Measurements from ENCODE around the gene ADPRH. TPM values are rescaled to one million over a fixed set of nuclear protein-coding genes. Genes with fewer than 3 reads are reported as not detected.

ADPRH gene
- total and polyA plus RNA-seq, 7 donors = 1.2 to 11.6 (median 7.2) TPM

GRCh38 chr3:119637679-119638477 is 58.6 kb downstream of the ADPRH start:
- intact Hi-C loops (cut with DNase I) = loop anchor here (5.0 kb wide), 1 partner anchor 39 kb away; the partner anchor contains the start of gene COX17
- TF ChIP-seq EP300 (IDR thresholded peaks at IDR 0.05) = no peak
- TF ChIP-seq POLR2AphosphoS5 (IDR thresholded peaks at IDR 0.05) = peak in 3 of 4 donors; percentile 3 to 38 (median 37)
- no peak for TF ChIP-seq POLR2A (IDR thresholded peaks at IDR 0.05)
- no peak for TF ChIP-seq CTCF (IDR thresholded peaks at IDR 0.05)
- Histone ChIP-seq H3K4me1 (peaks cover 0 to 30% (median 25%) of the 10 kb centered on the region in 4 donors), H3K27ac (peak overlapping the region; percentile 56 to 77 (median 74)), H3K4me3 (no peak overlapping the region), H3K27me3 (no peaks in the 10 kb centered on the region), H3K9me3 (no peaks in the 10 kb centered on the region), H3K36me3 (peaks cover 0 to 43% (median 16%) of the 10 kb centered on the region in 4 donors)
- 60 to 80% methylated on average over 3 of the region's 3 CpGs for WGBS, 2 donors
- no peak for DNase-seq

Other genes starting within 250 kb of the ADPRH start
- 10 to 100 TPM; 14.8 to 48.5 (median 20.1) TPM for gene TMEM39A, start 115.9 kb upstream of the ADPRH start, total RNA-seq
- 1 to 10 TPM; 1.4 to 9.4 (median 6.0) TPM for gene TMEM39A, start 115.9 kb upstream of the ADPRH start, polyA plus RNA-seq
- gene POGLUT1, start 110.5 kb upstream of the ADPRH start, total RNA-seq = 10 to 100 TPM; 10.0 to 14.1 (median 11.4) TPM
- gene POGLUT1, start 110.5 kb upstream of the ADPRH start, polyA plus RNA-seq = 1 to 10 TPM; 2.4 to 8.3 (median 3.7) TPM
- 10 to 100 TPM; 37.6 to 59.6 (median 53.1) TPM for gene TIMMDC1, start 80.9 kb upstream of the ADPRH start, total RNA-seq
- 10 to 100 TPM; 51.7 to 77.2 (median 63.8) TPM for gene TIMMDC1, start 80.9 kb upstream of the ADPRH start, polyA plus RNA-seq
- gene CD80, start 19.9 kb upstream of the ADPRH start, total RNA-seq = 1 to 10 TPM in 1 of 4 donors, under 1 TPM in 1, not detected in 2; 0.27 to 2.2 TPM
- 1 to 10 TPM in 2 of 3 donors, not detected in 1; 1.2 to 2.0 TPM for gene CD80, start 19.9 kb upstream of the ADPRH start, polyA plus RNA-seq
- gene PLA1A, start 18.4 kb downstream of the ADPRH start, total RNA-seq = 1 to 10 TPM; 1.2 to 4.6 (median 2.1) TPM
- gene PLA1A, start 18.4 kb downstream of the ADPRH start, polyA plus RNA-seq = 1 to 10 TPM in 1 of 3 donors, under 1 TPM in 1, not detected in 1; 0.69 to 2.9 TPM
- gene POPDC2, start 81.1 kb downstream of the ADPRH start, total RNA-seq = 100 to 1,000 TPM in 3 of 4 donors, 10 to 100 TPM in 1; 86.6 to 203 (median 169) TPM
- 10 to 100 TPM in 1 of 3 donors, 1 to 10 TPM in 2; 1.2 to 13.1 (median 3.6) TPM for gene POPDC2, start 81.1 kb downstream of the ADPRH start, polyA plus RNA-seq
- gene COX17, start 97.9 kb downstream of the ADPRH start, total RNA-seq = 10 to 100 TPM; 19.0 to 61.4 (median 42.4) TPM
- 100 to 1,000 TPM; 125 to 267 (median 241) TPM for gene COX17, start 97.9 kb downstream of the ADPRH start, polyA plus RNA-seq
- 10 to 100 TPM in 2 of 4 donors, 1 to 10 TPM in 2; 1.4 to 11.8 (median 8.8) TPM for gene CFAP91, start 123.5 kb downstream of the ADPRH start, total RNA-seq
- 1 to 10 TPM in 1 of 3 donors, under 1 TPM in 2; 0.39 to 1.2 (median 0.92) TPM for gene CFAP91, start 123.5 kb downstream of the ADPRH start, polyA plus RNA-seq
- 1 to 10 TPM in 1 of 4 donors, under 1 TPM in 1, not detected in 2; 0.54 to 1.1 TPM for gene NR1I2, start 202.6 kb downstream of the ADPRH start, total RNA-seq
- 10 to 100 TPM; 33.6 to 50.6 (median 39.6) TPM for gene NR1I2, start 202.6 kb downstream of the ADPRH start, polyA plus RNA-seq